Measurements from ENCODE around the gene GRHPR.

DNA sequence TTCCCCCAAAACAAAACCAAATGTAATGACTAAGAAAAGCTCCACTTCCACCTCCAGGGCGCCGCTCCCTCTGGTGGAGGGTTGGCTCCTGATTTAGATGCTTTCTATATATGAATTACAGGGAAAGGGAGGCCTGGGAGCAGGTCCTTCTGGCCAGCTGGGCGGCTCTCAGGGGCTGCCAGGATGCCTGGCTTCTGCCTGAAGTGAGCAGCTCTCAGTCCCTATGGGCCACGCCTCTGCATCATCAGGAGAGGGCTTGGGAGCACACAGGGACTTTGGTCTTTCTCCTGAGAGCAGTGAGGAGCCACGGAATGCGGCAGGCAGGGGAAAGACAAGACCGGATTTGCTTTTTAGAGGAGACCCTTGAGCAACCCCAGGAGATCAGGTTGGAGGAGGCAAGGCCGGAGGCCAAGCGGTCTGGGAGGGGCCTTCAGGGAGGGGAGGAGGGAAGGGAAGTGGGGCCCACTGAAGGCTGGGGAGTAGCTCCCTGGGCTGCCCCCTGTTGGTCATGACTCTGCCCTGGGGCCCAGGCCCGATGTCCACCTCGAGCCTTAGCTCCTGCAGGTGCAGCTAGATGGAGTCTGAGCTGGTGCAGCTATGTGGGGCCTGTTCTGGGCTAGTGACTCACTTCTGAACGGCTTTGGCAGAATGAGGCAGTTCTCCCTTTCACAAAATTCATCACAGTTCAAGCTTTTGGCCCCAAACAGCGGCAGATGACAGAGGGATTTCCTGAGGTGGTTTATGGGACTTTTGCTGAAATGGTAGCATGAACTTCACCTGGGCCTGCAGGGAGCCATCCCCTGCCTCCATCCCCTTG lies 11.3 kb upstream of the GRHPR start:
- no peak for TF ChIP-seq POLR2A (IDR thresholded peaks at IDR 0.05; ENCODE audit: low read length)
- TF ChIP-seq GATA1 (IDR thresholded peaks at IDR 0.05; ENCODE audit: low read depth, low read length): no peak

Data from erythroblast (primary cell).